Activated CD8-positive, alpha-beta memory T cell treated with anti-CD3 and anti-CD28 coated beads for 36 hours (primary cell): ENCODE results near the gene DHPS. TPM values are rescaled to one million over a fixed set of nuclear protein-coding genes. Genes with fewer than 3 reads are reported as not detected.
"Not testable (repeated sequence)": the region's sequence is repeated elsewhere in the genome, so short reads cannot be mapped to it uniquely, and the experiment has no call there.

Experiments used
- CTCF ChIA-PET: fragments of 350-600 bp; sonication (Branson Sonifier 250); formaldehyde crosslinking; loops from one replicate; lab custom pipeline; 2021; ENCODE audit warnings: antibody characterized with exemption; lab: Charles Lee
- POLR2A ChIA-PET: fragments of 350-600 bp; sonication (Branson Sonifier 250); formaldehyde crosslinking; loops from one replicate; lab custom pipeline; 2021; ENCODE audit warnings: antibody characterized with exemption; lab: Charles Lee
- total RNA-seq, 2 experiments: library from RNA; stranded (reverse); gene quantifications; one replicate each; pipeline ENCODE4 v1.2.3, GENCODE V29; 2021

The DHPS gene
- total RNA-seq, 2 experiments from 2014 or later, result 100 to 106 TPM

GRCh38 chr19:12666265-12667048 is 15.2 kb downstream of the DHPS start, which contains the start of the genes MAN2B1 and WDR83:
MAN2B1 (minus strand) TSS chr19:12666742; CDS start chr19:12666701, 41 bp downstream.
WDR83 (plus strand) TSS chr19:12666807; CDS start chr19:12669791, 2,984 bp downstream.
- CTCF ChIA-PET, result interaction anchor here (0.5 to 2.4 kb wide), 6 partner anchors 10 to 339 kb away, joined by 3 to 11 read pairs (median 4); partner anchors contain the start of gene DHPS
- POLR2A ChIA-PET, result interaction anchor here (0.6 to 1.1 kb wide), 2 partner anchors 57 to 223 kb away, joined by 3 to 4 read pairs; partner anchors contain the start of gene TNPO2

DNA sequence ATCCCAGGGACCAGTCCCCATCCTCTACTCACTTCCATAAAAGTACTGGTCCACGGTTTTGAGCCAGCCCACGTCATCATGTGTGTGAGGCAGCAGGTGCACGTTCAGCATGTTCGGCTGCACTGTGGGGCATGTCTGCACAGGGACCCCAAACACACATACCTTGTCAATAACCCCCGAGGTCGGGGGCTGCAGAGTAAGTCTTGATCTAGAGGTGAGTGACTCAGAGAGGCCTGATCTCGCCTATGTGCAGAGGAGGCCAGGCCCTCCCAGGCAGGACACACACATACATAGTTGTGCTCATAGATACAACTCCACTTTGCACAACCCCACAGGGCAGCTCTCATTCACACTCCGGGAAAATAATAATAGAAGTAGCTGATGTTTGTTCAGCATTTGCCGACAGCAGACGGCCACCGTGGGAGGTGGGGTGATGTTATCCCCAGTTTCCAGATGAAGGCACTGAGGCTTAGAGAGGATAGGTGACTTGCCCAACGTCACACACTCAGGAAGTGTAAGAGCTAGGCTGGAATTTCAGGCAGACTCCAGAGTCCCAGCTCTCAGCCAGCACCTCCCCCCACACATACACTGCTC is 15.9 kb downstream of the DHPS start:
- CTCF ChIA-PET, result interaction anchor here (1.3 to 2.4 kb wide), 3 partner anchors 11 to 92 kb away, joined by 4 to 11 read pairs (median 9); no protein-coding TSS in a partner anchor
- POLR2A ChIA-PET, result interaction anchor here (0.5 to 1.1 kb wide), 2 partner anchors 39 to 58 kb away, joined by 3 to 5 read pairs; partner anchors contain the start of gene TNPO2

- ChIA-PET CTCF (interaction anchor here (1.9 to 2.4 kb wide), 2 partner anchors 11 to 25 kb away, joined by 9 to 11 read pairs; no protein-coding TSS in a partner anchor), POLR2A (interaction anchor here (0.5 to 1.1 kb wide), 2 partner anchors 38 to 58 kb away, joined by 3 to 5 read pairs; partner anchors contain the start of gene TNPO2)
Measured at GRCh38 chr19:12665281-12665573, 16.5 kb downstream of the DHPS start.

GRCh38 chr19:12664406-12665280 is 17.0 kb downstream of the DHPS start:
- ChIA-PET CTCF (interaction anchor here (0.6 to 2.4 kb wide), 4 partner anchors 8 to 25 kb away, joined by 3 to 11 read pairs (median 6); no protein-coding TSS in a partner anchor), POLR2A (interaction anchor here (0.5 kb wide), 1 partner anchor 37 kb away, joined by 5 read pairs; no protein-coding TSS in a partner anchor)

- ChIA-PET POLR2A (interaction anchor here (0.7 kb wide), 2 partner anchors 21 to 131 kb away, joined by 3 to 13 read pairs; no protein-coding TSS in a partner anchor), CTCF (interaction anchor here (0.7 to 0.8 kb wide), 2 partner anchors 48 to 100 kb away, joined by 3 read pairs; no protein-coding TSS in a partner anchor)
Measured at GRCh38 chr19:12660980-12661379, 20.7 kb downstream of the DHPS start.

DNA sequence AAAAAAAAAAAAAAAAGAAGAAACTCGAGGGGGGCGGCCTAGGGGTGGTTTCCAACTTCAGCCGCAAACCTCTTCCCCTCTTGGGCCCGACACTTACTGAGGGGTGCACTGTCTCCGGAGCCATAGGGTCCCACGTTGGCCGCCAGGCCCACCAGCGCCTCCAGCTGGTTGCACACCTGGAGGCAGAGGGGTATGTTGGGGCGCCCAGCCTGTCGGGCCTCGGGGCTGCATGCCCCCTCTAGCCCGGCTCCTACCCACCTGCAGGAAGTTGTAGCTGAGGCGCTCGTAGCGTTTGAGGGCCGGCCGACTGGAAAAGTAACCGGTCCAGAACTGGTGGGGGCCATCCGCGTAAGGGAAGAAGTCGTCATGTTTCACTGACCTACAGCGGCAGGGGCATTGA is 23.7 kb downstream of the DHPS start:
- POLR2A ChIA-PET, result interaction anchor here (0.7 kb wide), 1 partner anchor 66 kb away, joined by 4 read pairs; no protein-coding TSS in a partner anchor
- CTCF ChIA-PET, result interaction anchor here (0.5 to 1.1 kb wide), 5 partner anchors 10 to 91 kb away, joined by 3 to 5 read pairs (median 3); no protein-coding TSS in a partner anchor

- CTCF ChIA-PET, result interaction anchor here (0.7 to 1.1 kb wide), 3 partner anchors 16 to 90 kb away, joined by 3 to 5 read pairs (median 3); no protein-coding TSS in a partner anchor
Measured at GRCh38 chr19:12656899-12657571, 24.6 kb downstream of the DHPS start.

DNA sequence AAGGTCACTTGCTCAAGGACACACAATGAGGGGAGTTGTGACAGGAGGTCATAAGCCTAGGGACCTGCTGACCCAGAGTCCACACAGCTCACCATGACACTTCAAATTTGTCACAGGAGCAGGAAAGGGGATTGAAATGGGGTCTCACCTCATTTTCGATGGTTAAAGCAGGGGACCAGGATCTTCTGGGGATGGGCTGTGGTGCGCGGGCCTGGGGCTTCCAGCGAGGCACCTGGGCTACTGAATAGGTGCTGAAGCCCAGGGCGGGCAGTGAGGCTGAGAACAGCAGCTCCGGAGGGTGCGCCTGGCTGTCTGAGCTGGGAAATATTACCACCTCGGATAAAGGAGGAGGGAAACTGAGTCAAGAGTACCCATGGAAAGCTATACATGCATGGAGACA is 26.1 kb downstream of the DHPS start:
- ChIA-PET CTCF (no interaction called here), POLR2A (no interaction called here)

More at GRCh38 chr19:12656899-12657571, 24.6 kb downstream of the DHPS start:
- POLR2A ChIA-PET, result interaction anchor here (0.5 to 0.7 kb wide), 2 partner anchors 44 to 67 kb away, joined by 3 to 4 read pairs; no protein-coding TSS in a partner anchor

DNA sequence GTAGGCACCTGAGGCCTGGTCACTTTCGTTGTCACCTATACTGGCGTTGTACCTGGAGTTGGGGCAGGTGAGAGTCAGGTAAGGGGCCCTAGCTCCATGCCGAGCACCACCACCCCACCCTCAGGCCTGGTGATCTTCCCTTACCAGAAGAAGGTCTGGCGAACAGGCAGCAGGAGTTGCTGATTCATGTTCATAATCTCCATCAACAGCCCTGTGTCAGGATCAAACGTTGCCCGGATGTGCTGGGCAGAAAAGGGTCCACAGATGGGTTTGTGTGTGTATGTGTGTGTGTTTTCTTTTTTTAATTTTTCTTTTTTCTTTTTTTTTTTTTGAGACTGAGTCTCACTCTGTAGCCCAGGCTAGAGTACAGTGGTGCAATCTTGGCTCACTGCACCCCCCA is 29.5 kb downstream of the DHPS start:
- ChIA-PET POLR2A (no interaction called here), CTCF (no interaction called here)

DNA sequence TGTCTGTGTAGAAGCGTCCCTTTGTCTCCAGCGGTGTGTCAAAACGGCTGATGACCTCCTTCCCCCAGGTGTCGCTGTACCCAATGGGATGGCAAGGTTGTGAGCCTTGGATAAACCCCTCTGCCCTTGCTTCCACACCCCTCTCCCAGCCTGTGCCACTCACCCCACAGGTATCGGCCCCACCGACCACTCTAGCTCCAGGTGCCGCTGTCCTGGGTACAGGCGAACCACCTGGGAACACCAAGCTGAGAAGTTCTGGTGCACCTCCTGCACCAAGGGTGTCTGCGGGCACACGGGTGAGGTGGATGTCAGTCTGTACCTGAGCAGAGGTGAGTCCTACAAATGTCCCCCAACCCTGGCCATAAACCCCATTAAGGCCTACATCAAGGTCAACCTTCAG is 31.7 kb downstream of the DHPS start:
- CTCF ChIA-PET, result interaction anchor here (1.5 kb wide), 1 partner anchor 10 kb away, joined by 4 read pairs; no protein-coding TSS in a partner anchor
- POLR2A ChIA-PET, result no interaction called here

- POLR2A ChIA-PET, result no interaction called here
- CTCF ChIA-PET, result interaction anchor here (0.7 kb wide), 1 partner anchor 10 kb away, joined by 4 read pairs; no protein-coding TSS in a partner anchor
Measured at GRCh38 chr19:12648088-12648487, 33.6 kb downstream of the DHPS start.

GRCh38 chr19:12647490-12648071 is 34.1 kb downstream of the DHPS start:
- ChIA-PET CTCF (interaction anchor here (0.6 to 0.7 kb wide), 2 partner anchors 11 to 128 kb away, joined by 3 to 4 read pairs; no protein-coding TSS in a partner anchor), POLR2A (no interaction called here)

DNA sequence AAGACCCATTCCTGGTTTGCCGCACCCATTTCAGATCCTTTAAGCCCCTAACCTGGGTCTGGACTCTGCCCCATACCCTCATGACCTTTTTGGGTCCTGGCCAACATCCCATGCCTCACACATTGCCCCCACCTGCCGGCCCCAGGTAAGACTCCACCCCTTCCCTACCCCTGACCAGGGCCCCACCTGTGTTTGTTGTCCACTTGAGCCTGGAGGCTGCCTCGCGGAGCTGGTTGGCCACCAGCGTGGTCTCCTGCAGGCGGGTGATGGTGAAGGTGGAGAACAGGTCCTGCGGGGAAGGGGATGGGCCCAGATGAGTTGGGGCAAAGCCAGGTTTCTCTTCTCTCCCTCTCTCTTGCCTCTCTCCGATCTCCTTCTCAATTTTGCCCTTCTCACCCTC is 34.6 kb downstream of the DHPS start:
- POLR2A ChIA-PET, result no interaction called here
- CTCF ChIA-PET, result interaction anchor here (0.6 kb wide), 1 partner anchor 129 kb away, joined by 3 read pairs; no protein-coding TSS in a partner anchor

GRCh38 chr19:12646551-12646950 is 35.1 kb downstream of the DHPS start:
- ChIA-PET POLR2A (no interaction called here), CTCF (no interaction called here)

- CTCF ChIA-PET, POLR2A ChIA-PET: not testable (repeated sequence)
Measured at GRCh38 chr19:12643716-12644115, 38.0 kb downstream of the DHPS start.

GRCh38 chr19:12642506-12642905 is 39.2 kb downstream of the DHPS start:
- ChIA-PET POLR2A (no interaction called here), CTCF (no interaction called here)

- POLR2A ChIA-PET, result no interaction called here
- CTCF ChIA-PET, result interaction anchor here (0.6 kb wide), 1 partner anchor 16 kb away, joined by 3 read pairs; no protein-coding TSS in a partner anchor
Measured at GRCh38 chr19:12641456-12641855, 40.2 kb downstream of the DHPS start.
